Heart left ventricle (tissue), 16 donors: ENCODE measurements around the gene PRR5L. TPM values are rescaled to one million over a fixed set of nuclear protein-coding genes. Genes with fewer than 3 reads are reported as not detected.
A peak's percentile ranks its signal among the peaks of the same experiment; 100 is the strongest.

Experiments
- ATAC-seq, 4 donors: fragments of 200-7000 bp; cut with Tn5 transposase; one replicate each; pipeline ENCODE4 v1.9.1; 2020 to 2022; ENCODE audit warnings: moderate library complexity in 4 of 4, mild to moderate bottlenecking in 3 of 4, moderate number of reproducible peaks in 1 of 4
- DNase-seq, 5 donors: peaks; one replicate each; pipeline ENCODE4 v3.0.0-alpha.2; 2020
- H3K27ac ChIP-seq, 12 donors: fragments of 200-600 bp; sonication (generic) in 4 of 12; one replicate each; pipeline versions ENCODE4 v1.5.0 to v1.8.0; 2016 to 2022; ENCODE audit warnings: mild to moderate bottlenecking in 2 of 12
- H3K27me3 ChIP-seq, 9 donors: fragments of 200-600 bp; sonication (generic) in 2 of 9; one replicate each; pipeline versions ENCODE4 v1.5.1 to v1.8.0; 2016 to 2022; ENCODE audit warnings: mild to moderate bottlenecking in 3 of 9
- H3K36me3 ChIP-seq, 9 donors: fragments of 200-600 bp; sonication (generic) in 2 of 9; one replicate each; pipeline versions ENCODE4 v1.5.0 to v1.8.0; 2018 to 2022; ENCODE audit warnings: mild to moderate bottlenecking in 2 of 9
- H3K4me1 ChIP-seq, 12 donors: fragments of 200-600 bp; sonication (generic) in 4 of 12; one replicate each; pipeline versions ENCODE4 v1.5.0 to v1.8.0; 2016 to 2022; ENCODE audit warnings: mild to moderate bottlenecking in 3 of 12
- H3K4me3 ChIP-seq, 12 donors: fragments of 200-600 bp; sonication (generic) in 4 of 12; one replicate each; pipeline versions ENCODE4 v1.5.0 to v1.8.0; 2017 to 2022; ENCODE audit warnings: mild to moderate bottlenecking in 9 of 12, moderate library complexity in 4 of 12
- H3K9me3 ChIP-seq, 12 donors: fragments of 200-600 bp; sonication (generic) in 4 of 12; one replicate each; pipeline versions ENCODE4 v1.5.0 to v1.8.0; 2016 to 2022; ENCODE audit warnings: mild to moderate bottlenecking in 1 of 12
- POLR2A ChIP-seq, 2 donors: fragments of 450-650 bp; IDR thresholded peaks; one replicate each; pipeline ENCODE4 v1.6.1; 2017; ENCODE audit warnings: antibody characterized with exemption in 2 of 2, mild to moderate bottlenecking in 2 of 2, moderate library complexity in 2 of 2
- WGBS, 4 donors: extraction: QIAGEN DNeasy Blood & Tissue Kit in 2 of 4; methylation state at CpG; one replicate each; pipeline versions ENCODE4 v1.1.5 to v1.1.7; 2013 to 2018; 5-methylcytosine and 5-hydroxymethylcytosine counted together
- intact Hi-C, 10 donors: fragments of 100-400 bp; cut with DNase I; formaldehyde crosslinking; loops; one replicate each; pipeline versions ENCODE4 v1.11.1 to v1.14.2; 2022
- polyA plus RNA-seq, 2 donors: library from polyadenylated mRNA; stranded (reverse); fragments of 200-250 nt; gene quantifications; one replicate each; pipeline ENCODE4 v1.2.3, GENCODE V29; 2013
- total RNA-seq, 9 donors: library from RNA; depleted of rRNA in 2 of 9; stranded (reverse); fragments of >200 nt in 2 of 9; fragmentation: NEBNext Ultra II Directional in 3 of 9; extraction: Animal tissue kit (Norgen Biotek cat#: 25700) in 3 of 9; gene quantifications; one replicate each; pipeline versions ENCODE4 v1.1.0 to v1.2.4, GENCODE V29; 2016 to 2023
- TF ChIP-seq, protein P1 (sequence below), 12 donors: fragments of 200-600 bp; sonication (generic) in 4 of 12; IDR thresholded peaks; one replicate each; pipeline versions ENCODE4 v1.5.0 to v1.8.0; 2018 to 2022; ENCODE audit warnings: antibody characterized with exemption in 12 of 12, mild to moderate bottlenecking in 5 of 12
- donor health status: ischemic (EF 13 %, LVEDD 7.1; RV severe dilation, severe dysfunction).
- donor health status: healthy with polysubstance abuse.
- donor health status: DM: no; HTN: yes; CAD: no.
- donor health status: DM: no; HTN: no; CAD: no.
- donor health status: ischemic (EF 25% LVEDD 6.9; RV normal size, moderate dysfunction).
- donor health status: ischemic (EF 25% LVEDD 5.7; RV mildly dilated, moderate dysfunction).
- donor health status: healthy.
- donor health status: DM: yes; HTN: yes; CAD: no.
- donor health status: ischemic (EF 35%, LVEDD 5.7; RV mildly dilated, moderate dysfunction).
- donor health status: nonischemic (EF 11% LVEDD 7.7; RV severe dilation, severe dysfunction).
- donor health status: DM: yes; HTN: yes; CAD: no.
- donor health status: PGD.
- donor health status: ischemic (EF 29% LVEDD 5.4; RV normal size, mild dysfunction).
- donor health status: nonischemic (EF 23%, LVEDD 6.1; RV moderate dilation, normal function).

PRR5L gene
- total and polyA plus RNA-seq, 11 donors, result 0.61 to 17.8 (median 3.1) TPM

DNA sequence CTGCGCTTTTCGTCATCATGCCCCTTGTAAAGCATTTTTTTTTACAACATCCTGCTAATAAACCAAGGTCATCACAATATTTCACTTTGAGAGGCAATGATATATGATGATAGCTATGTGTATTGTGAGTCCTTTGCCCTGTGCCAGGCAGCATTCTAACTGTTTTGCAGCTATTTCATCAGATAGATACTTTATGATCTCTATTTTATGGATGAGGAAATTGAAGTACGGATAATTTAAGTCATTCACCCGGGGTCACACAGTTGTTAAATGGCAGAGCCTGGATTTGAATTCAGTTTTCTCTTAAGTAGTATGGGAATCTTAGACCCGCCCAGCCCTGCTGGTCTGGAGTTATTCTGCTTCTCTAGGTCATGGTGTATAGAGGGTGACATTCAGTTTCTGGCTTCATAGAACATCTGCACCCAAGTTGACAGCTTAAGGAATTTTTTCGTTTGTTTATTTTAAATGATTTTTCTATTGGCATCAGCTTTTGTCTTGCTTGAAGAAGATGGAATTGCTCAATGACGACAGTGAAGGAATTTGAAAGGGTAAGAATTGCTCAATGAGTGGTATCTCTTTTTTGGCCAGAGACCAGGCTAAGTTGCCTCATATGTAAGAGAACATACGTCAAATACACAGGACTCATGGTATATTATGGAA lies 926 bp downstream of the PRR5L start:
- WGBS, 4 donors, result 80 to 91% (median 89%) methylated on average over 8 of the region's 8 CpGs
- TF ChIP-seq POLR2A (IDR thresholded peaks at IDR 0.05), result no peak
- TF ChIP-seq, protein P1, sequence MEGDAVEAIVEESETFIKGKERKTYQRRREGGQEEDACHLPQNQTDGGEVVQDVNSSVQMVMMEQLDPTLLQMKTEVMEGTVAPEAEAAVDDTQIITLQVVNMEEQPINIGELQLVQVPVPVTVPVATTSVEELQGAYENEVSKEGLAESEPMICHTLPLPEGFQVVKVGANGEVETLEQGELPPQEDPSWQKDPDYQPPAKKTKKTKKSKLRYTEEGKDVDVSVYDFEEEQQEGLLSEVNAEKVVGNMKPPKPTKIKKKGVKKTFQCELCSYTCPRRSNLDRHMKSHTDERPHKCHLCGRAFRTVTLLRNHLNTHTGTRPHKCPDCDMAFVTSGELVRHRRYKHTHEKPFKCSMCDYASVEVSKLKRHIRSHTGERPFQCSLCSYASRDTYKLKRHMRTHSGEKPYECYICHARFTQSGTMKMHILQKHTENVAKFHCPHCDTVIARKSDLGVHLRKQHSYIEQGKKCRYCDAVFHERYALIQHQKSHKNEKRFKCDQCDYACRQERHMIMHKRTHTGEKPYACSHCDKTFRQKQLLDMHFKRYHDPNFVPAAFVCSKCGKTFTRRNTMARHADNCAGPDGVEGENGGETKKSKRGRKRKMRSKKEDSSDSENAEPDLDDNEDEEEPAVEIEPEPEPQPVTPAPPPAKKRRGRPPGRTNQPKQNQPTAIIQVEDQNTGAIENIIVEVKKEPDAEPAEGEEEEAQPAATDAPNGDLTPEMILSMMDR (IDR thresholded peaks at IDR 0.05), result no peak
- no peak overlapping the region for H3K27ac ChIP-seq
- H3K27me3 ChIP-seq, result no peaks in the 10 kb centered on the region
- no peak for DNase-seq
- peaks cover 0 to 10% (median 0%) of the 10 kb centered on the region in 12 donors for H3K4me1 ChIP-seq
- H3K9me3 ChIP-seq, result no peaks in the 10 kb centered on the region
- H3K36me3 ChIP-seq, result no peaks in the 10 kb centered on the region
- intact Hi-C loops, result no loop called here
- no peak for ATAC-seq
- no peak overlapping the region for H3K4me3 ChIP-seq

DNA sequence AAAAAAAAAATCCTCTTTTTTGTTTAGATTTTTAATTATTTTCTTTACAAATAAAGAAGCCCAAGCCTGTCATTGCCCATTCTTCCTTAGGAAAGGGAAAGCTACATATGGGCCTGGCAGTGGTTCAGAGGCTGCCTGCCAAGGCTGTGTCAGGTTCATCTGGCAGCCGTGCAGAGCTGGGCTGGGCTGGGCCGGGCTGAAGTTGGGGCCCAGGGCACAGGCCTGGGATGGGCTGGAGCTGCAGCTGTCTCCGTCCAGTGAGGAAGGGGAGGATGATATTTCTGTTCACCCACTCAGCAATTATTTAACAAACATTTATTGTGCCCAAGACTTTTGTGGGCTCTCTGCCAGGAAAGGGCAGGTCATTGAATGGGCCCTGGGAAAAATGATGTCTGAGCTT lies 4.6 kb downstream of the PRR5L start:
- H3K4me1 ChIP-seq, result peaks cover 0 to 14% (median 3%) of the 10 kb centered on the region in 12 donors
- no peaks in the 10 kb centered on the region for H3K36me3 ChIP-seq
- intact Hi-C loops, result loop anchor here in 3 of 10 donors (5.0 to 10.0 kb wide), 2 partner anchors 74 to 172 kb away; no protein-coding TSS in a partner anchor
- TF ChIP-seq POLR2A (IDR thresholded peaks at IDR 0.05), result no peak
- TF ChIP-seq, protein P1 (IDR thresholded peaks at IDR 0.05), result no peak
- DNase-seq, result peak; percentile 58 to 80 (median 73)
- H3K27me3 ChIP-seq, result no peaks in the 10 kb centered on the region
- ATAC-seq, result peak; percentile 91 to 97 (median 94)
- whole genome bisulfite sequencing, 4 donors, result 19 to 25% (median 24%) methylated on average over 3 of the region's 3 CpGs
- H3K9me3 ChIP-seq, result no peaks in the 10 kb centered on the region
- H3K27ac ChIP-seq, result no peak overlapping the region
- H3K4me3 ChIP-seq, result no peak overlapping the region

DNA sequence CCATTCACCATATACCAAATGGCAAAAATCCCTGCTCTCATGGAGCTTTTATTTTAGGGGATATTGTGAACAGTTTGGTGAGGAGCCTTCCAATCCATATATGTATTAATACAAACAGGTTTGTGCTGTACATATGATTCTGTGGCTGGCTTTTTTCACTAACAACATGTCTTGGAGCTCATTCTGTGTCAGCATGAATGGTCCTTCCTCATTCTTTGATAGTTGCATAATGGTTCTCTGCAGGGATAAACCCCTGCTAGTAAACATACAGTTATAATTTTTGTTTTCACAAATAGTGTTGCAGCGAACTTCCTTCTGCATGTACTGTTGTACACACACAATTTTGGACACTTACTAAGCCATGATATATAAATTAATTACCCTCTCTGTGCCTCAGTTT lies 8.3 kb downstream of the PRR5L start:
- DNase-seq (no peak), ATAC-seq (no peak)
- H3K4me1 ChIP-seq, result peaks cover 0 to 20% (median 3%) of the 10 kb centered on the region in 12 donors
- no peaks in the 10 kb centered on the region for H3K27me3 ChIP-seq
- TF ChIP-seq POLR2A (IDR thresholded peaks at IDR 0.05), result no peak
- TF ChIP-seq, protein P1 (IDR thresholded peaks at IDR 0.05), result no peak
- intact Hi-C loops, result loop anchor here in 3 of 10 donors (5.0 to 10.0 kb wide), 2 partner anchors 70 to 168 kb away; no protein-coding TSS in a partner anchor
- 61 to 86% (median 78%) methylated on average over 1 of the region's 1 CpG for WGBS, 4 donors
- no peaks in the 10 kb centered on the region for H3K9me3 ChIP-seq
- no peak overlapping the region for H3K4me3 ChIP-seq
- H3K27ac ChIP-seq, result no peak overlapping the region
- H3K36me3 ChIP-seq, result no peaks in the 10 kb centered on the region

DNA sequence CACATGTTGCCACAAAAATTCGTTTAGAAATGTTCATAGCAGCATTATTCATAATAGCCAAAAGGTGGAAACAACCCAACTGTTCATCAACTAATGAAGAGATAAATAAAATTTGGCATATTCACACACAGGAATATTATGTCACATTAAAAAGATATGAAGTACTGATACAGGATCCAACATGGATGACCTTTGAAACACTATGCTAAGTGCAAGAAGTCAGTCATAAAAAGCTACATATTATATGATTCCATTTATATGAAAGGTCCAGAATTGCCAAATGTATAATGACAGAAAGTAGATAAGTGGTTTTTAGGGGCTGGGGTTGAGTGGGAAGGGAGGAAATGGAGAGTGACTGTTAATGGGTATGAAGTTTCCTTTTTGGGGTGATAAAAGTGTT lies 9.0 kb downstream of the PRR5L start:
- no peak for TF ChIP-seq POLR2A (IDR thresholded peaks at IDR 0.05)
- TF ChIP-seq, protein P1 (IDR thresholded peaks at IDR 0.05), result no peak
- DNase-seq (no peak), ATAC-seq (no peak)
- Histone ChIP-seq H3K4me1 (peaks cover 0 to 20% (median 3%) of the 10 kb centered on the region in 12 donors), H3K27ac (no peak overlapping the region), H3K36me3 (no peaks in the 10 kb centered on the region), H3K4me3 (no peak overlapping the region), H3K27me3 (no peaks in the 10 kb centered on the region), H3K9me3 (no peaks in the 10 kb centered on the region)
- intact Hi-C loops, result loop anchor here in 5 of 10 donors (5.0 to 10.0 kb wide), 3 partner anchors 70 to 187 kb away; no protein-coding TSS in a partner anchor
- 23 to 39% (median 36%) methylated on average over 1 of the region's 1 CpG for WGBS, 4 donors
